GM19239 (cell line): Measurements from ENCODE around the gene TMEM52B.
A peak's percentile ranks its signal among the peaks of the same experiment; 100 is the strongest.

Experiments
- DNase-seq: peaks from one replicate; pipeline ENCODE4 v3.0.0; 2011; ENCODE audit warnings: low spot score; ENCODE audit not compliant: insufficient read length
- FAIRE-seq: peaks from 2 replicates; lab custom pipeline; 2011; peaks lifted over from hg19 to GRCh38; lab: Jason Lieb, UNC

Gene TMEM52B

GRCh38 chr12:10178821-10179220 is at the start of gene TMEM52B:
TSS of gene TMEM52B (plus strand) at chr12:10179032. CDS start at chr12:10179575, 543 bp downstream.
- DNase-seq (no peak), FAIRE-seq (no peak)

- DNase-seq (no peak), FAIRE-seq (peak; percentile 86)
Measured at GRCh38 chr12:10130042-10130441, 48.8 kb upstream of the TMEM52B start, which contains the start of gene CLEC7A. TSS of gene CLEC7A (minus strand) at chr12:10130199. CDS start at chr12:10130082, 117 bp downstream.

GRCh38 chr12:10131111-10131690 is 47.6 kb upstream of the TMEM52B start:
- FAIRE-seq (peak; percentile 8), DNase-seq (no peak)

GRCh38 chr12:10132850-10133370 is 45.9 kb upstream of the TMEM52B start:
- FAIRE-seq (no peak), DNase-seq (no peak)

GRCh38 chr12:10135126-10135525 is 43.7 kb upstream of the TMEM52B start:
- FAIRE-seq: no peak

GRCh38 chr12:10136637-10137205 is 42.1 kb upstream of the TMEM52B start:
- FAIRE-seq (no peak), DNase-seq (no peak)

More at GRCh38 chr12:10135126-10135525, 43.7 kb upstream of the TMEM52B start:
- no peak for DNase-seq

- DNase-seq (no peak), FAIRE-seq (peak; percentile 74)
Measured at GRCh38 chr12:10140001-10140400, 38.8 kb upstream of the TMEM52B start.

- no peak for DNase-seq
- FAIRE-seq: no peak
Measured at GRCh38 chr12:10142976-10143589, 35.7 kb upstream of the TMEM52B start.

- FAIRE-seq (no peak), DNase-seq (no peak)
Measured at GRCh38 chr12:10147714-10148403, 31.0 kb upstream of the TMEM52B start.

GRCh38 chr12:10151621-10152020 is 27.2 kb upstream of the TMEM52B start:
- DNase-seq (no peak), FAIRE-seq (peak; percentile 53)

- DNase-seq (peak; percentile 29), FAIRE-seq (peak; percentile 76)
Measured at GRCh38 chr12:10153271-10154144, 25.3 kb upstream of the TMEM52B start.

- FAIRE-seq: no peak
- DNase-seq: no peak
Measured at GRCh38 chr12:10154145-10154496, 24.7 kb upstream of the TMEM52B start.

GRCh38 chr12:10155966-10156365 is 22.9 kb upstream of the TMEM52B start:
- DNase-seq (no peak), FAIRE-seq (no peak)

- DNase-seq (no peak), FAIRE-seq (no peak)
Measured at GRCh38 chr12:10158406-10158805, 20.4 kb upstream of the TMEM52B start.

GRCh38 chr12:10159280-10159679 is 19.6 kb upstream of the TMEM52B start:
- no peak for FAIRE-seq
- DNase-seq: no peak

- DNase-seq: no peak
- no peak for FAIRE-seq
Measured at GRCh38 chr12:10160617-10161385, 18.0 kb upstream of the TMEM52B start.

GRCh38 chr12:10163084-10163483 is 15.7 kb upstream of the TMEM52B start:
- DNase-seq (no peak), FAIRE-seq (no peak)

- no peak for DNase-seq
- no peak for FAIRE-seq
Measured at GRCh38 chr12:10165421-10165820, 13.4 kb upstream of the TMEM52B start.

GRCh38 chr12:10167599-10167998 is 11.2 kb upstream of the TMEM52B start:
- no peak for FAIRE-seq
- DNase-seq: no peak
